Retinal pigment epithelial cell (primary cell): ENCODE results near the gene WDR18.

ENCODE experiments used
- DNase-seq: peaks from one replicate; pipeline ENCODE4 v3.0.0-alpha.2; 2010; ENCODE audit warnings: low read depth
- H3K4me3 ChIP-seq: 2 replicates; pipeline ENCODE4 v1.5.1; 2011; ENCODE audit warnings: mild to moderate bottlenecking, low read length, control low read depth, moderate library complexity
- TF ChIP-seq, protein P1 (sequence below): conservative IDR thresholded peaks from 2 replicates; pipeline ENCODE4 v1.5.1; 2011; ENCODE audit warnings: low read depth, low read length, control low read depth, inconsistent platforms

WDR18 gene

DNA sequence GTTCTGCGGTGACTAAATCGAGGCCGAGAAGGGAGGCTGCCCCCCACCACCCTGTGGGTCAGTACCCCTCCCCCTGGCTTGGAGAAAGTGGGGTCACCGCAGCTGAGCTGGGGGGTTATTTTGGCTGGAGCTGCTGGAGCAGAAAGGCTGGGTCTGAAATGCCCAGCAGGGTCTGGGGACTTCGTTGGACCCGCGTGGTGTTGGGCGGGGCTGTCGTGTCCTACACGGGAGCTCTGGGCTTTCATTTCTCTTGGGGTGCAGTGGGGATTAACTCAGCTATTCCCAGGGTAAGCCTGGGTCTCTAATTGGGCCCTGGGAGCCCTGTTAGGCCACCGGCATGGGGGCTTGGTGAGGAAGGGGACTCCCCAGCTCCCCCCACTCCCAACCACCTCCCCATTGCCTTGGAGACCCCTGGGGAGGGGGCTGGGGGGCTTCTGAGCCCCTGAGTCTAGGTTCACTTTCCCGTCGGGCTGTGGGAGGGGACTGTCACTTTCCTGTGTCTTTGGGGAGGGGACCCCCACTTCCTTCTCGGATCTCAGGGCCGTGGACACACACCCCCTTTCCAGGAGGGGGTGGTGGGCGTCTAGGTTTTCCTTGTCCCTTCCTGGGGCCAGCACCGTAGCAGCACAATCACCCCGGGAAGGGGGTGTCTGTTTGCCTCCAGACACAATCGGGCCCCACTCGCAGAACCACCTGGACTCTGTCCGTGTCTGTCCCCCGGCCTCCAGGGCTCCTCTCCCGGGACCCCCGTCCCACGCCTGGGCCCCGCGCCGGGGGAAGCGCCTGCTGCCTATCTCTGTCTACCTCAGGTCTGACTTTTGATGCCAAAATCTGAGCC lies 10.2 kb upstream of the WDR18 start:
- no peak for DNase-seq
- TF ChIP-seq, protein P1, sequence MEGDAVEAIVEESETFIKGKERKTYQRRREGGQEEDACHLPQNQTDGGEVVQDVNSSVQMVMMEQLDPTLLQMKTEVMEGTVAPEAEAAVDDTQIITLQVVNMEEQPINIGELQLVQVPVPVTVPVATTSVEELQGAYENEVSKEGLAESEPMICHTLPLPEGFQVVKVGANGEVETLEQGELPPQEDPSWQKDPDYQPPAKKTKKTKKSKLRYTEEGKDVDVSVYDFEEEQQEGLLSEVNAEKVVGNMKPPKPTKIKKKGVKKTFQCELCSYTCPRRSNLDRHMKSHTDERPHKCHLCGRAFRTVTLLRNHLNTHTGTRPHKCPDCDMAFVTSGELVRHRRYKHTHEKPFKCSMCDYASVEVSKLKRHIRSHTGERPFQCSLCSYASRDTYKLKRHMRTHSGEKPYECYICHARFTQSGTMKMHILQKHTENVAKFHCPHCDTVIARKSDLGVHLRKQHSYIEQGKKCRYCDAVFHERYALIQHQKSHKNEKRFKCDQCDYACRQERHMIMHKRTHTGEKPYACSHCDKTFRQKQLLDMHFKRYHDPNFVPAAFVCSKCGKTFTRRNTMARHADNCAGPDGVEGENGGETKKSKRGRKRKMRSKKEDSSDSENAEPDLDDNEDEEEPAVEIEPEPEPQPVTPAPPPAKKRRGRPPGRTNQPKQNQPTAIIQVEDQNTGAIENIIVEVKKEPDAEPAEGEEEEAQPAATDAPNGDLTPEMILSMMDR = no peak

DNA sequence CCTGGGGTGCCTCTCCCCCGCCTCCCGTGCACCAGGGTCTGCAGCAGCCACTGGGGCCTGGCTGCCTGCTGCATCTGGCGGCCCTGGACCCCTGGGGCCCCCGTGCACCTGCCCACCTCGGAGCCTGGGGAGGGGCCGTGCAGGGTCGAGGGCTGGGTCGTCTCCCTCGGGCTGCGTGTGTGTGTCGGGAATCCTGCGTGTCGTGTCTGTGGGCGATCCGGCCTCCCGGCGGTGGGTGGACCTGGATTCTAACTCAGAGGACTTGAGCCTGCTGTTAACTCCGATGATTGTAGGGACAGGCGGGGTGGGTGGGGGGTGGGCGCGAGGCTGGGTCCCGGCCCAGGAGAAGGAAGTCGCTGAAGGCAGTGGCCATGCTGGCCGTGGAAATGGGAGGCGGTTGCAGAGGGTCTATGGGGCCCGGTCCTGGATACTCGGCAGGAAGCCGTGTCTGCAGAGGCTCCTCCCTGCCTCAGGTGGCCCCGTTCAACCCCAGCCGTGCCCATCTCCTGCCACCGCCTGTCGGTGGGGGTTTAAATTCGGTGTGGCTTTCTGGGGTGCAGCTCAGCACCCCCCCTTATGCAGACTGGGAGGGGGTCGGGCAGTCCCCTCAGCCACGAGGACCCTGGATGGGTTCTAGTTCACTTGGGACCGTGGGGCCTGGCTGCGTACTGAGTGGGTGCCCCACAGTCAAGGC lies 9.4 kb upstream of the WDR18 start:
- TF ChIP-seq, protein P1 = no peak

More for the DNA sequence above, 10.2 kb upstream of the WDR18 start:
- no peak overlapping the region for H3K4me3 ChIP-seq

DNA sequence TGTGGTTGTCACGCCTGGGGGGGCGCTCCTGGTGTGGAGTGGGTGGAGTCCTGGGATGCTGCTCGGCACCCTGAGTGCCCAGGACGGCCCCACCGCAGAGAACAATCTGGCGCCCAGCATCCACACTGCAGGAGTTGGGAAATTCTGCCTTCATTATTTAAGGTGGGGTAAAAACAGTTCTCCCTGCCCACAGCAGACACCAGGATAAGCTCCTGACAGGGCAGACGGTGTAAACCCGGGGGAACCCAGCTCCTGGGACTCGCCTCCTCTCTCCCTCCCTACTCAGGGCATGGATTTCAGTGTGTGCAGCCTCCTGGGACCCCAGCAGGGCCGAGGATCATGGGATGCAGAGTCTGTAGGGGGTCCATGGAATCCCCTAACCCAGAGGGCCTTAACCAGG lies 7.7 kb upstream of the WDR18 start:
- no peak for DNase-seq
- no peak overlapping the region for H3K4me3 ChIP-seq
- TF ChIP-seq, protein P1 = no peak

More for the DNA sequence above, 9.4 kb upstream of the WDR18 start:
- DNase-seq = no peak
- H3K4me3 ChIP-seq = no peak overlapping the region

DNA sequence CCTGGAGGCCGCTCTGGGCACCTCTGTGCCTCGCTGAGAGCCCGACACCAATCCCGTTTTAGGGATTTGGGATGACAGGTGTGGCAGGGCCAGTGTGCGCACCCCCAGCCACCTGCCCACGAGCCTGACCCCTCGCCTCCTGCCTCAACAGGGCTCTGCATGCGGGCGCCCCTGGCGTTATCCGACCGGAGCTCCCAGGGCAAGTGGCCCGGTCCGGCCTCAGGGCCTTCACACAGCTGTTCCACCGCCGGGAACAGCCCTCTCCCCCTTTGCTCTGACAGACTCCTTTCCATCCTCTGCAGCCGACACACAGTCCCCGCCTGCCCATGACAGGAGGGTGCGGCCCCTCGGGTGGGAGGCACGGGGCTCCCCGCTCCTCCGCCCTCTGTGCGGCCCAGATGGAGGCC lies 7.1 kb upstream of the WDR18 start:
- no peak overlapping the region for H3K4me3 ChIP-seq
- DNase-seq = no peak
- TF ChIP-seq, protein P1 = no peak

DNA sequence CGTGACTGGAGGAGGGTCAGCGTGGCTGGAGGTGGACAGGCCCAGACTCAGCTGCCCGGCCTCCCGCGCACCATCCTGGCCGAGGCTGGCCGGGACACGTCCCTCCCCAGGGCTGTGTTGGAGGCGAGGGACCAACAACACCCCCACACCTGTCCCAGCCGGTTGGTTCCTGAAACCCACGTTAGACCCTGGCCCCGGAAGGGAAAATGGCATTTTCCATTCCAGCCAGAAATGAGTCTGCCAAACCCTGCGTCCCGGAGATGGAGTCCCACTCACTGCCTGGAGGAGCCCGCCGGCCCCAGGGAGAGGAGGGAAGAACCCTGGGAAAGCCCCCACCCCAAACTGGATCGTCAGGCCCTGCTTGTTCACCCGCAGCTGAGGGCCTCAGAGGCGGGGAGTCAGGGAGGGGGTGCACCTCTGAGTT lies 4.8 kb upstream of the WDR18 start:
- no peak overlapping the region for H3K4me3 ChIP-seq
- TF ChIP-seq, protein P1 = no peak
- no peak for DNase-seq

DNA sequence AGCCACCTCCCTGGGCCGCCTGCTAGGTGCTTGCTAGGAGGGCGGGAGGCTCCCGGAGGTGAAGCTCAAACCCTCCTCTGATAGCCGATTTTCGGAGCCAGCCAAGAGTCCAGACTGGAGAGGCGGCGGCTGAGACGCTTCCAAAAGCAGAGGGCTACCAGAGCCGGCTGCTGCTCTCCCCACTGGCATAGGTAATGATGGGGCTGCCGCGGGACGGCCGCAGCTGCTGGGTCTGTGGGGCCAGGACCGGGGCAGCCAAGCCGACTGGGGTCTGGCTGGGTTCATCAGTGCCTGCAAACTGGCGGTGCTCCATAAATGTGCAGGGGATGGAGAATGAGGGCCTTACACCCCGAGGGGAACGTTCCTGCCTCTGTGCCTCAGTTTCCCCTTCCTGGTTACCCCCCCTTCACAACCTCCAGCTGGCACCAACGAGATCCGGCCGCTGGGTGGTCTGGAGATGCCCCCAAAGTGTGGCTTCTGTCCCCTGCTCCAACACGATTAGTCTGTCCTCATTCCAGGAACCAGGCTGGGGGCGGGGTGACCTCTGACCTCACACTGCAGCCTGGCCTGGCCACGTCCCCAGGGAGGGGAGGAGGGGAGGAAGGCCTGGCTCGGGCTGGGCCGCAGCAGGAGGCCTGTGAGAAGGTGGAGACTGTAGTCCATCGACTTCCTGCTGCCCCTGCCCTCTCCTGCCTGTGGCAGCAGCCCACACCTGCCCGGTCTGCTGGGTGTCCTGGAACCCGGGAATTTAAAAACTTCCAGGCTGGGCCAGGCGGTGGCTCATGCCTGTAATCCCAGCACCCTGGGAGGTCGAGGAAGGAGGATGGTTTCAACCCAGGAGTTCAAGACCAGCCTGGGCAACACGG lies 3.8 kb upstream of the WDR18 start:
- DNase-seq = no peak
- H3K4me3 ChIP-seq = no peak overlapping the region
- TF ChIP-seq, protein P1 = no peak
